GM21619 (cell line): ENCODE results near the gene DR1.

Experiments
- ATAC-seq: cut with Tn5 transposase; IDR thresholded peaks from one replicate; pipeline ENCODE4 v1.9.1; 2021; ENCODE audit not compliant: unreplicated experiment

The DR1 gene

GRCh38 chr1:93345633-93346420 is at the start of gene DR1:
Gene DR1 (plus strand): TSS chr1:93345907. CDS start chr1:93346646, 739 bp downstream.
- ATAC-seq, result peak; percentile 67

GRCh38 chr1:93296555-93297154 is 49.1 kb upstream of the DR1 start:
- ATAC-seq, result no peak

GRCh38 chr1:93301131-93301530 is 44.6 kb upstream of the DR1 start:
- no peak for ATAC-seq

- no peak for ATAC-seq
These were observed 43.6 kb upstream of the DR1 start for GRCh38 chr1:93302078-93302477.

GRCh38 chr1:93304716-93305138 is 41.0 kb upstream of the DR1 start:
- ATAC-seq, result no peak

GRCh38 chr1:93306920-93307319 is 38.8 kb upstream of the DR1 start:
- no peak for ATAC-seq

- ATAC-seq, result no peak
These were observed 32.7 kb upstream of the DR1 start for GRCh38 chr1:93313026-93313425.

- ATAC-seq, result no peak
These were observed 28.5 kb upstream of the DR1 start for GRCh38 chr1:93317207-93317606.

GRCh38 chr1:93317943-93318342 is 27.8 kb upstream of the DR1 start:
- no peak for ATAC-seq

- ATAC-seq, result no peak
These were observed 24.0 kb upstream of the DR1 start for GRCh38 chr1:93321720-93322119.

- no peak for ATAC-seq
These were observed 23.4 kb upstream of the DR1 start for GRCh38 chr1:93322349-93322748.

- ATAC-seq, result no peak
These were observed 22.4 kb upstream of the DR1 start for GRCh38 chr1:93323185-93323820.

GRCh38 chr1:93324486-93325464 is 20.9 kb upstream of the DR1 start:
- no peak for ATAC-seq

- ATAC-seq, result peak; percentile 65
These were observed 16.6 kb upstream of the DR1 start for GRCh38 chr1:93328809-93329760.

- ATAC-seq, result no peak
These were observed 15.5 kb upstream of the DR1 start for GRCh38 chr1:93330196-93330595.

GRCh38 chr1:93330617-93331016 is 15.1 kb upstream of the DR1 start:
- ATAC-seq, result no peak

GRCh38 chr1:93331412-93331811 is 14.3 kb upstream of the DR1 start:
- no peak for ATAC-seq

- ATAC-seq, result no peak
These were observed 13.3 kb upstream of the DR1 start for GRCh38 chr1:93332368-93332767.

- no peak for ATAC-seq
These were observed 7.1 kb upstream of the DR1 start for GRCh38 chr1:93338387-93339146.
